Breast epithelium (tissue), 4 donors: Measurements from ENCODE around the gene PDLIM1. TPM values are rescaled to one million over a fixed set of nuclear protein-coding genes. Genes with fewer than 3 reads are reported as not detected.

ENCODE experiments used
- DNase-seq, 2 donors: peaks; one replicate each; pipeline ENCODE4 v3.0.0-alpha.2; 2019; ENCODE audit warnings: low spot score in 2 of 2
- H3K27ac ChIP-seq, 2 donors: fragments of 200-600 bp; sonication (generic) in 1 of 2; one replicate each; pipeline ENCODE4 v1.5.1; 2016 to 2019; ENCODE audit warnings: mild to moderate bottlenecking in 1 of 2
- H3K27me3 ChIP-seq, 2 donors: fragments of 200-600 bp; sonication (generic) in 1 of 2; one replicate each; pipeline versions ENCODE4 v1.5.1 to v1.6.0; 2017 to 2019; ENCODE audit warnings: control low read depth in 1 of 2, mild to moderate bottlenecking in 1 of 2
- H3K36me3 ChIP-seq: fragments of 200-600 bp; one replicate; pipeline ENCODE4 v1.5.1; 2019
- H3K4me1 ChIP-seq, 2 donors: fragments of 200-600 bp; sonication (generic); one replicate each; pipeline ENCODE4 v1.5.1; 2016 to 2019; ENCODE audit warnings: control low read depth in 1 of 2
- H3K4me3 ChIP-seq, 3 donors: fragments of 200-600 bp; sonication (generic); 1 replicate in 2 of 3; 2 replicates in 1 of 3; pipeline ENCODE4 v1.5.1; 2016 to 2019; ENCODE audit warnings: mild to moderate bottlenecking in 3 of 3, moderate library complexity in 2 of 3
- H3K9me3 ChIP-seq, 2 donors: fragments of 200-600 bp; sonication (generic) in 1 of 2; one replicate each; pipeline ENCODE4 v1.5.1; 2016 to 2019; ENCODE audit warnings: control low read depth in 1 of 2
- CTCF ChIP-seq, 3 donors: fragments of 450-650 bp; IDR thresholded peaks; one replicate each; pipeline ENCODE4 v1.5.1; 2016 to 2017; ENCODE audit warnings: antibody characterized with exemption in 3 of 3, mild to moderate bottlenecking in 3 of 3, moderate library complexity in 3 of 3
- POLR2A ChIP-seq: fragments of 450-650 bp; IDR thresholded peaks from one replicate; pipeline ENCODE4 v1.6.1; 2016; ENCODE audit warnings: antibody characterized with exemption, mild to moderate bottlenecking, moderate library complexity
- POLR2AphosphoS5 ChIP-seq, 3 donors: sonication (generic); formaldehyde crosslinking; IDR thresholded peaks; one replicate each; pipeline ENCODE4 v1.6.1; 2017; ENCODE audit warnings: antibody characterized with exemption in 3 of 3
- intact Hi-C: fragments of 100-400 bp; cut with DNase I; formaldehyde crosslinking; loops from one replicate; pipeline ENCODE4 v1.15.1; 2023; ENCODE audit warnings: low total_unique reads
- total RNA-seq, 3 donors: library from RNA; depleted of rRNA; stranded (reverse); fragments of >200 nt; gene quantifications; one replicate each; pipeline ENCODE4 v1.1.0, GENCODE V29; 2016

PDLIM1 gene
- total RNA-seq, 3 donors from 2014 or later = 80.8 to 143 (median 87.7) TPM

GRCh38 chr10:95325863-95326262 is 35.1 kb upstream of the PDLIM1 start:
- intact Hi-C loops = no loop called here
- no peak overlapping the region for H3K27ac ChIP-seq
- no peak overlapping the region for H3K4me3 ChIP-seq
- no peak for TF ChIP-seq POLR2A
- no peak for TF ChIP-seq CTCF (IDR thresholded peaks at IDR 0.05)
- TF ChIP-seq POLR2AphosphoS5 (IDR thresholded peaks at IDR 0.05) = no peak
- no peak for DNase-seq
- no peaks in the 10 kb centered on the region for H3K27me3 ChIP-seq
- no peaks in the 10 kb centered on the region for H3K36me3 ChIP-seq
- no peaks in the 10 kb centered on the region for H3K9me3 ChIP-seq
- H3K4me1 ChIP-seq = peaks cover 0 to 6% of the 10 kb centered on the region in 2 donors

- Histone ChIP-seq H3K9me3 (no peaks in the 10 kb centered on the region), H3K27me3 (no peaks in the 10 kb centered on the region), H3K4me1 (peaks cover 0 to 6% of the 10 kb centered on the region in 2 donors), H3K4me3 (no peak overlapping the region), H3K27ac (no peak overlapping the region), H3K36me3 (no peaks in the 10 kb centered on the region)
- TF ChIP-seq POLR2A (no peak), POLR2AphosphoS5 (IDR thresholded peaks at IDR 0.05) (no peak), CTCF (IDR thresholded peaks at IDR 0.05) (no peak)
- DNase-seq = no peak
- intact Hi-C loops = no loop called here
These were observed 33.8 kb upstream of the PDLIM1 start for GRCh38 chr10:95324436-95325268.

GRCh38 chr10:95321554-95322301 is 30.9 kb upstream of the PDLIM1 start:
- no peak for DNase-seq
- TF ChIP-seq POLR2A (no peak), POLR2AphosphoS5 (IDR thresholded peaks at IDR 0.05) (no peak), CTCF (IDR thresholded peaks at IDR 0.05) (no peak)
- Histone ChIP-seq H3K27me3 (no peaks in the 10 kb centered on the region), H3K4me3 (no peak overlapping the region), H3K27ac (no peak overlapping the region), H3K9me3 (no peaks in the 10 kb centered on the region), H3K36me3 (no peaks in the 10 kb centered on the region), H3K4me1 (no peaks in the 10 kb centered on the region)
- intact Hi-C loops = no loop called here

GRCh38 chr10:95319239-95319638 is 28.4 kb upstream of the PDLIM1 start:
- no peak for DNase-seq
- intact Hi-C loops = no loop called here
- no peaks in the 10 kb centered on the region for H3K27me3 ChIP-seq
- no peak for TF ChIP-seq CTCF (IDR thresholded peaks at IDR 0.05)
- H3K4me3 ChIP-seq = no peak overlapping the region
- H3K4me1 ChIP-seq = no peaks in the 10 kb centered on the region
- no peaks in the 10 kb centered on the region for H3K36me3 ChIP-seq
- H3K27ac ChIP-seq = no peak overlapping the region
- H3K9me3 ChIP-seq = no peaks in the 10 kb centered on the region

GRCh38 chr10:95315509-95315908 is 24.7 kb upstream of the PDLIM1 start:
- no peaks in the 10 kb centered on the region for H3K4me1 ChIP-seq
- no peak for DNase-seq

More at GRCh38 chr10:95315509-95315908, 24.7 kb upstream of the PDLIM1 start:
- Histone ChIP-seq H3K36me3 (no peaks in the 10 kb centered on the region), H3K4me3 (no peak overlapping the region), H3K9me3 (no peaks in the 10 kb centered on the region), H3K27me3 (no peaks in the 10 kb centered on the region), H3K27ac (no peak overlapping the region)
- intact Hi-C loops = no loop called here
- no peak for TF ChIP-seq POLR2A
